ENCODE data around the gene PARP15. TPM values are rescaled to one million over a fixed set of nuclear protein-coding genes. Genes with fewer than 3 reads are reported as not detected.
"Not testable (repeated sequence)": the region's sequence is repeated elsewhere in the genome, so short reads cannot be mapped to it uniquely, and the experiment has no call there.

PARP15 gene
- total and polyA plus RNA-seq, 2 experiments from 2014 or later, result 0.58 to 0.63 TPM

GRCh38 chr3:122564155-122564912 is 13.1 kb upstream of the PARP15 start, which contains the start of the genes DTX3L and PARP9:
Gene DTX3L, plus strand, starts transcription at chr3:122564338. Its CDS starts 89 bp downstream, at chr3:122564427.
Gene PARP9, minus strand, starts transcription at chr3:122564300. Its CDS starts 4,680 bp downstream, at chr3:122559620.
- 1% methylated on average over 43 of the region's 56 CpGs for WGBS (ENCODE audit: low lambda C conversion rate, missing lambda C conversion rate)
- Histone ChIP-seq H3K4me2 (peak within 1 kb of the TSS; percentile 73), H3K27me3 (no peaks in the 10 kb centered on the region), H2AFZ (peak within 1 kb of the TSS; percentile 80), H3K4me1 (ENCODE audit: insufficient read depth) (peaks cover 18% of the 10 kb centered on the region), H3K9me3 (ENCODE audit: low read depth) (no peaks in the 10 kb centered on the region), H3K79me2 (peaks cover 27% of the 10 kb centered on the region), H3K36me3 (replicated peaks; ENCODE audit: insufficient read depth, low read depth) (no peaks in the 10 kb centered on the region), H3K4me3 (peak within 1 kb of the TSS; percentile 74), H3K27ac (peak within 1 kb of the TSS; percentile 98), H4K20me1 (ENCODE audit: insufficient read depth, poor library complexity, severe bottlenecking) (no peaks in the 10 kb centered on the region), H3K9me2 (replicated peaks; ENCODE audit: insufficient read depth) (no peaks in the 10 kb centered on the region)
- peak; percentile 91 for DNase-seq (ENCODE audit: low spot score)
- TF ChIP-seq CTCF (IDR thresholded peaks at IDR 0.05; ENCODE audit: poor library complexity), result no peak
- no peak for TF ChIP-seq EZH2 (IDR thresholded peaks at IDR 0.05; ENCODE audit: borderline replicate concordance)
- TF ChIP-seq EZH2phosphoT487 (IDR thresholded peaks at IDR 0.05; ENCODE audit: low read depth, severe bottlenecking, unreplicated experiment), result no peak

- H4K20me1 ChIP-seq (ENCODE audit: insufficient read depth, poor library complexity, severe bottlenecking); H3K9me2 ChIP-seq (replicated peaks; ENCODE audit: insufficient read depth); H3K4me2 ChIP-seq; H3K36me3 ChIP-seq (replicated peaks; ENCODE audit: insufficient read depth, low read depth); H3K27me3 ChIP-seq; H3K9me3 ChIP-seq (ENCODE audit: low read depth); DNase-seq (ENCODE audit: low spot score); H3K4me3 ChIP-seq; H2AFZ ChIP-seq: not testable (repeated sequence)
- H3K79me2 ChIP-seq, result peaks cover 17% of the 10 kb centered on the region
- H3K4me1 ChIP-seq (ENCODE audit: insufficient read depth), result peaks cover 12% of the 10 kb centered on the region
- H3K27ac ChIP-seq, result peak overlapping the region; percentile 33
- WGBS (ENCODE audit: low lambda C conversion rate, missing lambda C conversion rate), result 96% methylated on average over 7 of the region's 7 CpGs
These were observed 9.3 kb upstream of the PARP15 start for GRCh38 chr3:122568131-122568530.

- H3K9me3 ChIP-seq (ENCODE audit: low read depth), result no peaks in the 10 kb centered on the region
- no peak for TF ChIP-seq EZH2phosphoT487 (IDR thresholded peaks at IDR 0.05; ENCODE audit: low read depth, severe bottlenecking, unreplicated experiment)
- DNase-seq (ENCODE audit: low spot score), result no peak
- no peaks in the 10 kb centered on the region for H3K27me3 ChIP-seq
- 64% methylated on average over 3 of the region's 3 CpGs for WGBS (ENCODE audit: low lambda C conversion rate, missing lambda C conversion rate)
- H3K4me3 ChIP-seq, result no peak overlapping the region
- peaks cover 14% of the 10 kb centered on the region for H3K79me2 ChIP-seq
- H2AFZ ChIP-seq, result no peak overlapping the region
- no peaks in the 10 kb centered on the region for H3K9me2 ChIP-seq (replicated peaks; ENCODE audit: insufficient read depth)
- H4K20me1 ChIP-seq (ENCODE audit: insufficient read depth, poor library complexity, severe bottlenecking), result no peaks in the 10 kb centered on the region
- H3K4me1 ChIP-seq (ENCODE audit: insufficient read depth), result peaks cover 6% of the 10 kb centered on the region
- no peak overlapping the region for H3K4me2 ChIP-seq
- peak overlapping the region; percentile 33 for H3K27ac ChIP-seq
- peaks cover 7% of the 10 kb centered on the region for H3K36me3 ChIP-seq (replicated peaks; ENCODE audit: insufficient read depth, low read depth)
These were observed 8.7 kb upstream of the PARP15 start for GRCh38 chr3:122568755-122569154.

DNA sequence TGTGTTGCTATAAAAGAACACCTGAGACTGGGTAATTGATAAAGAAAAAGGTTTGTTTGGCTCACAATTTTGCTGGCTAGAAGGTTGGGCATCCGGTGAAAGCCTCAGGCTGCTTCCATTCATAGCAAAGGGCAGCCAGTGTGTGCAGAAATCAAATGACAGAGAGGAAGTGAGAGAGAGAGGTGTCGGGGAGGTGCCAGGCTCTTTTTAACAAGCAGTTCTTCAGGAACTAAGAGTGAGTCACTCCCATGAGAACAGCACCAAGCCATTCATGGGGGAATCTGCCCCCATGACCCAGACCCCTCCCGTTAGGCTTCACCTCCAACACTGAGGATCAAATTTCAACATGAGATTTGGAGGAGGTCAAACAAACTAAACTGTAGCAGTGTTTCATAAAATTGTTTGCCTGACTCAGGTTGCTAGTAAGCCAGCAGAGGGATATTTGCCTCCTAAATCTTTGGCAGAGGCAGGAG is 4.5 kb upstream of the PARP15 start:
- WGBS (ENCODE audit: low lambda C conversion rate, missing lambda C conversion rate), result 32% methylated on average over 3 of the region's 3 CpGs
- Histone ChIP-seq H3K4me1 (ENCODE audit: insufficient read depth) (no peaks in the 10 kb centered on the region), H3K9me3 (ENCODE audit: low read depth) (no peaks in the 10 kb centered on the region), H2AFZ (no peak overlapping the region), H3K4me3 (no peak overlapping the region), H4K20me1 (ENCODE audit: insufficient read depth, poor library complexity, severe bottlenecking) (no peaks in the 10 kb centered on the region), H3K79me2 (no peaks in the 10 kb centered on the region), H3K36me3 (replicated peaks; ENCODE audit: insufficient read depth, low read depth) (peaks cover 7% of the 10 kb centered on the region), H3K9me2 (replicated peaks; ENCODE audit: insufficient read depth) (no peaks in the 10 kb centered on the region), H3K27me3 (no peaks in the 10 kb centered on the region), H3K4me2 (no peak overlapping the region), H3K27ac (no peak overlapping the region)
- peak; percentile 23 for DNase-seq (ENCODE audit: low spot score)
- TF ChIP-seq CTCF (IDR thresholded peaks at IDR 0.05; ENCODE audit: poor library complexity) (no peak), EZH2phosphoT487 (IDR thresholded peaks at IDR 0.05; ENCODE audit: low read depth, severe bottlenecking, unreplicated experiment) (no peak), EZH2 (IDR thresholded peaks at IDR 0.05; ENCODE audit: borderline replicate concordance) (no peak)
